IMR-90 (cell line): Measurements from ENCODE around the gene RBM5. TPM values are rescaled to one million over a fixed set of nuclear protein-coding genes. Genes with fewer than 3 reads are reported as not detected.

ENCODE experiments used
- ATAC-seq: fragments of 200-7000 bp; cut with Tn5 transposase; 2 replicates; pipeline ENCODE4 v1.9.1; 2020; ENCODE audit warnings: low read depth, mild to moderate bottlenecking, moderate library complexity
- BruUV-seq: library from RNA; stranded (reverse); fragments of 400-500 nt; replicated peaks from 2 replicates; lab custom pipeline; 2021; lab: Mats Ljungman, UMichigan
- CTCF ChIA-PET: fragments of 300-600 bp; formaldehyde crosslinking; extraction: SDS; loops from one replicate; lab custom pipeline; 2021; ENCODE audit warnings: antibody characterized with exemption; lab: Yijun Ruan, JAX
- POLR2A ChIA-PET: fragments of 300-600 bp; sonication (Branson Sonifier 250); formaldehyde crosslinking; loops from one replicate; lab custom pipeline; 2022; ENCODE audit warnings: antibody characterized with exemption; ENCODE audit not compliant: unreplicated experiment; lab: Charles Lee
- DNase-seq: peaks from one replicate; pipeline ENCODE4 v3.0.0; 2013
- H2AFZ ChIP-seq: replicated peaks from 2 replicates; pipeline ENCODE3; 2013; ENCODE audit warnings: low read length, mild to moderate bottlenecking; ENCODE audit not compliant: poor library complexity
- H2AK5ac ChIP-seq: 2 replicates; pipeline ENCODE4 v1.6.1; 2013; ENCODE audit warnings: low read depth, low read length, inconsistent platforms
- H2AK9ac ChIP-seq: replicated peaks from 2 replicates; pipeline ENCODE3; 2013; ENCODE audit warnings: mild to moderate bottlenecking, low read depth, low read length, moderate library complexity; ENCODE audit not compliant: poor library complexity
- H2BK120ac ChIP-seq: 2 replicates; pipeline ENCODE4 v1.6.1; 2013; ENCODE audit warnings: low read depth, low read length, inconsistent platforms
- H2BK15ac ChIP-seq: 3 replicates; pipeline ENCODE4 v1.6.1; 2013; ENCODE audit warnings: low read depth, low read length, inconsistent platforms
- H2BK20ac ChIP-seq: 2 replicates; pipeline ENCODE4 v1.6.1; 2013; ENCODE audit warnings: low read depth, mild to moderate bottlenecking, inconsistent platforms, low read length, moderate library complexity
- H2BK5ac ChIP-seq: 2 replicates; pipeline ENCODE4 v1.6.1; 2013; ENCODE audit warnings: mild to moderate bottlenecking, low read depth, low read length, inconsistent platforms; ENCODE audit not compliant: poor library complexity, severe bottlenecking
- H3K14ac ChIP-seq: replicated peaks from 2 replicates; pipeline ENCODE4 v1.6.1; 2013; ENCODE audit warnings: low read depth, low read length, inconsistent platforms
- H3K18ac ChIP-seq: 2 replicates; pipeline ENCODE4 v1.6.1; 2013; ENCODE audit warnings: low read depth, low read length, control low read depth
- H3K23ac ChIP-seq: 2 replicates; pipeline ENCODE4 v1.6.1; 2013; ENCODE audit warnings: low read depth, low read length, inconsistent platforms
- H3K27ac ChIP-seq: 2 replicates; pipeline ENCODE4 v1.5.1; 2013; ENCODE audit warnings: mild to moderate bottlenecking, control low read depth, low read length; ENCODE audit not compliant: insufficient read depth
- H3K27me3 ChIP-seq: 2 replicates; pipeline ENCODE4 v1.6.1; 2013; ENCODE audit warnings: low read length; ENCODE audit not compliant: control insufficient read depth, insufficient read depth
- H3K36me3 ChIP-seq: 2 replicates; pipeline ENCODE4 v1.6.1; 2013; ENCODE audit warnings: low read length, mixed read lengths; ENCODE audit not compliant: control insufficient read depth, insufficient read depth
- H3K4ac ChIP-seq: 2 replicates; pipeline ENCODE4 v1.6.1; 2013; ENCODE audit warnings: low read depth, low read length, inconsistent platforms
- H3K4me1 ChIP-seq: 2 replicates; pipeline ENCODE4 v1.6.1; 2013; ENCODE audit warnings: low read length, mixed read lengths; ENCODE audit not compliant: control insufficient read depth, insufficient read depth
- H3K4me2 ChIP-seq: 2 replicates; pipeline ENCODE4 v1.6.1; 2013; ENCODE audit warnings: low read depth, mild to moderate bottlenecking, control low read depth, low read length, moderate library complexity
- H3K4me3 ChIP-seq: 2 replicates; pipeline ENCODE4 v1.5.1; 2013; ENCODE audit warnings: low read depth, mild to moderate bottlenecking, control low read depth, low read length, moderate library complexity; ENCODE audit not compliant: insufficient read depth
- H3K56ac ChIP-seq: 2 replicates; pipeline ENCODE4 v1.6.1; 2013; ENCODE audit warnings: low read length, inconsistent platforms; ENCODE audit not compliant: insufficient read depth; ENCODE audit errors: extremely low read depth
- H3K79me1 ChIP-seq, 2 experiments: 2 replicates each; pipeline ENCODE4 v1.6.1; 2013; ENCODE audit warnings: low read length in 2 of 2, inconsistent platforms in 1 of 2, low read depth in 1 of 2
- H3K9ac ChIP-seq: 2 replicates; pipeline ENCODE4 v1.6.1; 2013; ENCODE audit warnings: low read depth, low read length, control low read depth
- H3K9me1 ChIP-seq: 2 replicates; pipeline ENCODE4 v1.6.1; 2013; ENCODE audit warnings: low read length, inconsistent platforms; ENCODE audit not compliant: insufficient read depth
- H3K9me3 ChIP-seq: 2 replicates; pipeline ENCODE4 v1.6.1; 2013; ENCODE audit warnings: low read length; ENCODE audit not compliant: control insufficient read depth, insufficient read depth
- H4K20me1 ChIP-seq: 2 replicates; pipeline ENCODE4 v1.6.1; 2013; ENCODE audit warnings: low read length, inconsistent platforms; ENCODE audit not compliant: insufficient read depth
- H4K5ac ChIP-seq: 2 replicates; pipeline ENCODE4 v1.6.1; 2013; ENCODE audit warnings: mild to moderate bottlenecking, low read depth, low read length, control low read depth
- H4K8ac ChIP-seq, 2 experiments: 2 replicates each; pipeline ENCODE4 v1.6.1; 2013; ENCODE audit warnings: low read depth in 2 of 2, low read length in 2 of 2, control low read depth in 1 of 2, inconsistent platforms in 1 of 2
- H4K91ac ChIP-seq: 2 replicates; pipeline ENCODE4 v1.6.1; 2013; ENCODE audit warnings: low read depth, low read length, inconsistent platforms; ENCODE audit not compliant: insufficient read depth
- BHLHE40 ChIP-seq: fragments of 150-350 bp; IDR thresholded peaks from 2 replicates; pipeline ENCODE4 v1.6.1; 2016; ENCODE audit warnings: mild to moderate bottlenecking, low read depth, low read length
- CEBPB ChIP-seq: IDR thresholded peaks from 2 replicates; pipeline ENCODE4 v1.6.1; 2012; ENCODE audit warnings: low read depth, low read length, improper control_type of control experiment
- CHD1 ChIP-seq: IDR thresholded peaks from 2 replicates; pipeline ENCODE4 v1.6.1; 2012; ENCODE audit warnings: low read depth, low read length, improper control_type of control experiment
- CTCF ChIP-seq: conservative IDR thresholded peaks from 2 replicates; pipeline ENCODE4 v1.5.1; 2012; ENCODE audit warnings: mild to moderate bottlenecking, low read depth, low read length, improper control_type of control experiment
- ELK1 ChIP-seq: fragments of 150-350 bp; IDR thresholded peaks from 2 replicates; pipeline ENCODE4 v1.6.1; 2016; ENCODE audit warnings: low read depth, mild to moderate bottlenecking, low read length, moderate library complexity, borderline replicate concordance
- FOS ChIP-seq: fragments of 150-350 bp; IDR thresholded peaks from 2 replicates; pipeline ENCODE4 v1.6.1; 2016; ENCODE audit warnings: low read depth, low read length
- MAFK ChIP-seq: IDR thresholded peaks from 2 replicates; pipeline ENCODE4 v1.6.1; 2012; ENCODE audit warnings: low read depth, low read length, improper control_type of control experiment
- MAZ ChIP-seq: IDR thresholded peaks from 2 replicates; pipeline ENCODE4 v1.6.1; 2012; ENCODE audit warnings: low read depth, mild to moderate bottlenecking, low read length, improper control_type of control experiment, moderate library complexity, borderline replicate concordance
- MXI1 ChIP-seq: IDR thresholded peaks from 2 replicates; pipeline ENCODE4 v1.6.1; 2012; ENCODE audit warnings: low read depth, mild to moderate bottlenecking, low read length, moderate library complexity, borderline replicate concordance
- NFE2L2 ChIP-seq: fragments of 150-350 bp; IDR thresholded peaks from 2 replicates; pipeline ENCODE4 v1.6.1; 2016; ENCODE audit warnings: low read depth, mild to moderate bottlenecking, low read length
- POLR2A ChIP-seq: IDR thresholded peaks from 2 replicates; pipeline ENCODE4 v1.6.1; 2012; ENCODE audit warnings: mild to moderate bottlenecking, low read depth, low read length
- RAD21 ChIP-seq: IDR thresholded peaks from 2 replicates; pipeline ENCODE4 v1.6.1; 2012; ENCODE audit warnings: low read length, improper control_type of control experiment
- RCOR1 ChIP-seq: IDR thresholded peaks from 2 replicates; pipeline ENCODE4 v1.6.1; 2012; ENCODE audit warnings: mild to moderate bottlenecking, low read length, improper control_type of control experiment; ENCODE audit not compliant: insufficient replicate concordance
- RFX5 ChIP-seq: IDR thresholded peaks from 2 replicates; pipeline ENCODE4 v1.8.0; 2012; ENCODE audit warnings: low read depth, mild to moderate bottlenecking, low read length, moderate library complexity
- SMC3 ChIP-seq: fragments of 150-350 bp; IDR thresholded peaks from 2 replicates; pipeline ENCODE4 v1.6.1; 2016; ENCODE audit warnings: low read depth, mild to moderate bottlenecking, antibody characterized with exemption, low read length, moderate library complexity
- USF2 ChIP-seq: fragments of 150-350 bp; IDR thresholded peaks from 2 replicates; pipeline ENCODE4 v1.6.1; 2017; ENCODE audit warnings: mild to moderate bottlenecking, antibody characterized with exemption, low read length, low read depth
- WGBS, 2 experiments: methylation state at CpG; one replicate each; pipeline versions ENCODE4 v1.1.5 to v1.1.7; 2013; ENCODE audit warnings: missing lambda C conversion rate in 2 of 2; ENCODE audit not compliant: insufficient read length in 1 of 2; ENCODE audit errors: extremely low coverage in 2 of 2; 5-methylcytosine and 5-hydroxymethylcytosine counted together
- dilution Hi-C: fragments of 300-500 bp; cut with HindIII; formaldehyde crosslinking; loops from one replicate; pipeline ENCODE4 v1.14.3; 2018; ENCODE audit warnings: low sequenced_read_pairs; ENCODE audit not compliant: unreplicated experiment
- in situ Hi-C: fragments of 300-500 bp; cut with MboI; formaldehyde crosslinking; loops from 3 replicates; pipeline ENCODE4 v1.14.3; 2019; ENCODE audit warnings: low sequenced_read_pairs, inconsistent platforms, mixed read lengths
- intact Hi-C: fragments of 100-400 bp; cut with micrococcal nuclease; formaldehyde crosslinking; loops from 2 replicates; pipeline ENCODE4 v1.10.0; 2022
- polyA plus RNA-seq, 3 experiments: library from polyadenylated mRNA; depleted of rRNA; stranded (reverse); fragments of >200 nt; gene quantifications; 2 replicates each; pipeline ENCODE4 v1.2.3, GENCODE V29; 2012; ENCODE audit warnings: low replicate concordance in 1 of 3
- total RNA-seq: library from RNA; depleted of rRNA; stranded (reverse); fragments of >200 nt; gene quantifications from 2 replicates; pipeline ENCODE4 v1.2.3, GENCODE V29; 2012

RBM5 gene
- total and polyA plus RNA-seq, 2 of the 4 experiments (the other 2 are of a cell fraction): 121 to 155 TPM

GRCh38 chr3:50117120-50117519 is 28.4 kb downstream of the RBM5 start:
- Histone ChIP-seq H3K9me3 (no peaks in the 10 kb centered on the region), H4K5ac (no peak overlapping the region), H2AK5ac (no peak overlapping the region), H2AK9ac (no peak overlapping the region), H3K4me3 (no peak overlapping the region), H3K18ac (no peak overlapping the region), H3K9me1 (no peaks in the 10 kb centered on the region), H2AFZ (no peak overlapping the region), H3K79me1 (peaks cover 12 to 36% of the 10 kb centered on the region in 2 experiments; a peak in 3 of 4 replicates), H3K27me3 (no peaks in the 10 kb centered on the region), H3K23ac (no peak overlapping the region), H3K9ac (no peak overlapping the region), H4K91ac (no peak overlapping the region), H2BK15ac (no peak overlapping the region), H3K36me3 (peaks cover 74% of the 10 kb centered on the region), H3K14ac (no peak overlapping the region), H3K4me1 (no peaks in the 10 kb centered on the region), H3K56ac (no peak overlapping the region), H3K27ac (no peak overlapping the region), H3K4me2 (no peak overlapping the region), H3K4ac (no peak overlapping the region), H2BK120ac (no peak overlapping the region), H4K8ac (no peak overlapping the region), H2BK5ac (no peak overlapping the region), H4K20me1 (peaks cover 52% of the 10 kb centered on the region), H2BK20ac (no peak overlapping the region)
- dilution Hi-C loops: no loop called here
- POLR2A ChIA-PET: no interaction called here
- WGBS, 2 experiments: 97% methylated on average over 4 of the region's 8 CpGs; no CpG with 5 or more reads in 1 of the 2 experiments
- in situ Hi-C loops: no loop called here
- CTCF ChIA-PET: interaction anchor here (0.9 kb wide), 1 partner anchor 130 kb away, joined by 8 read pairs; no protein-coding TSS in a partner anchor
- TF ChIP-seq SMC3 (no peak), ELK1 (no peak), RCOR1 (no peak), CHD1 (no peak), MAZ (no peak), USF2 (no peak), FOS (no peak), CEBPB (no peak), CTCF (no peak), POLR2A (no peak), RFX5 (no peak), MAFK (no peak), MXI1 (no peak), RAD21 (no peak), NFE2L2 (no peak), BHLHE40 (no peak)
- intact Hi-C loops: no loop called here
- no TSS peak for BruUV-seq
- DNase-seq (no peak), ATAC-seq (no peak)
